ENCODE results near the gene POMT1.

DNA sequence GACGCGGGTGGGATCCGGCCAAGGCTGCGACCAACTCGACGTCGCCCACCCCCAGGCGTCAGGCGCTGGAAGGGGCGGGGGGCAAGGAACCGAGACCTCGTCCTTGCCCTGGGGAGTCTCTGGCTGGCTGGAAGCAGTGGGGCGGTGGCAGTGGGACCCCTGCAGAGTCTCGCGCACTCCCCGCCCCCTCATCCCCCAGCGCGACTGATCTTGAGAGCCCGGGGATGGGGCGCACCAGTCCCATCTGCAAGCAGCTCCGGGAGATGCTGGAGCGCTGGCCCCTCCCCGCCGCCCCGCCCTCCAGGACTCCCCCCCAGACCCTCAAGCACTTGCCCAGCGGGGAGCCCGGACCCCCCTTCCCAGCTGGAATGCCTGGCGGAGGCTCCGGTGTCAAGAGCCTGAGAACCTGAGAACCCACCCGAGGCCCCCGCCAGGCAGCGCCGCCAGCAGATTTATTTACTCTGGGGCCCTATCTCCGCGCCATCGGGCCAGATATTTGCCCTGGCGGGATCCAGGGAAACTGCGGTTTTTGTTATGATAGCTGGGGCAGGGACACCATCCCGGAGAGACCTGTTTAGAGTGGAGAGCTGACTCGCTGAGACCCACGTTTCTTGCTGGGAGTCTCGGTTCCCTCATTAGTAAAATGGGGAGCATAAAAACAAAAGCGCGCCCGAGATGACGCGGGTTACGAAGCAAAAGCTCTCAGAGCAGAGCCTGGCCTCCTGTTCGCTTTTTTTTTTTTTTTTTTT is 43.8 kb downstream of the POMT1 start:
- TF ChIP-seq, protein P1, sequence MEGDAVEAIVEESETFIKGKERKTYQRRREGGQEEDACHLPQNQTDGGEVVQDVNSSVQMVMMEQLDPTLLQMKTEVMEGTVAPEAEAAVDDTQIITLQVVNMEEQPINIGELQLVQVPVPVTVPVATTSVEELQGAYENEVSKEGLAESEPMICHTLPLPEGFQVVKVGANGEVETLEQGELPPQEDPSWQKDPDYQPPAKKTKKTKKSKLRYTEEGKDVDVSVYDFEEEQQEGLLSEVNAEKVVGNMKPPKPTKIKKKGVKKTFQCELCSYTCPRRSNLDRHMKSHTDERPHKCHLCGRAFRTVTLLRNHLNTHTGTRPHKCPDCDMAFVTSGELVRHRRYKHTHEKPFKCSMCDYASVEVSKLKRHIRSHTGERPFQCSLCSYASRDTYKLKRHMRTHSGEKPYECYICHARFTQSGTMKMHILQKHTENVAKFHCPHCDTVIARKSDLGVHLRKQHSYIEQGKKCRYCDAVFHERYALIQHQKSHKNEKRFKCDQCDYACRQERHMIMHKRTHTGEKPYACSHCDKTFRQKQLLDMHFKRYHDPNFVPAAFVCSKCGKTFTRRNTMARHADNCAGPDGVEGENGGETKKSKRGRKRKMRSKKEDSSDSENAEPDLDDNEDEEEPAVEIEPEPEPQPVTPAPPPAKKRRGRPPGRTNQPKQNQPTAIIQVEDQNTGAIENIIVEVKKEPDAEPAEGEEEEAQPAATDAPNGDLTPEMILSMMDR (IDR thresholded peaks at IDR 0.05; ENCODE audit: poor library complexity) = no peak
- TF ChIP-seq EZH2 (IDR thresholded peaks at IDR 0.05; ENCODE audit: borderline replicate concordance) = no peak
